Measurements from ENCODE around the gene DOCK3.

DNA sequence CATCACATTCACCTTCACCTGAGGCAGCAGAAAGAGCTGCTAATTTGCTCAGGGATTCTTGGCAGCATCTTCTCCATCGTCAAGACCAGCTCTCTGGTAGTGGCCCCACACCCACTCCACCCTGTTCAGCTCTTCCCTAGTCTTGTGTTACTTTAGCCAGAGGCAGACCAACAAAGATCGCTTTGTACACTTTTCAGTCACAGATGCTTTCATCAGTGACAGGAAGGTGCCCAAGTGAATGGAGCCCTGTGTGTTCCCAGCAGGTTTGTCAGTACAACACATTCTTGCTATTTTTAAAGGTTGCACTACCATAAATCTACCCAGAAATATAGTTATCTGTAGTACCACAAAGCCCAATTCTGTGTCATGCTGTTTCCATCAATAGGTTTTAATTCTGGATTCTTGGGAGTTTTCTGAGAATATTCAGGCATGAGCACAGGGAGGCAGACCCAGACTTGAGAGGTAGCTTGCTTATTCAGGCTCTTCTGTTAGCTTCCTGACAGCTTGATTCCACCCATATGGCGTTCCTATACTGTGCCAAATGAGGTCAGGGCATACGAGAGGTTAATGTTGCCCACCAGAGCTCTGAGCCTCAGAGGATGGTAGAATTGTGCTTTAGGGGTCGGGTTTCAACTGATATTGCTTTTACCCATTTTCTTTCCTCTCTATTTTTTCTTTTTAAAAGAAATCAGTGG is 600.5 kb downstream of the DOCK3 start:
- TF ChIP-seq, protein P1, sequence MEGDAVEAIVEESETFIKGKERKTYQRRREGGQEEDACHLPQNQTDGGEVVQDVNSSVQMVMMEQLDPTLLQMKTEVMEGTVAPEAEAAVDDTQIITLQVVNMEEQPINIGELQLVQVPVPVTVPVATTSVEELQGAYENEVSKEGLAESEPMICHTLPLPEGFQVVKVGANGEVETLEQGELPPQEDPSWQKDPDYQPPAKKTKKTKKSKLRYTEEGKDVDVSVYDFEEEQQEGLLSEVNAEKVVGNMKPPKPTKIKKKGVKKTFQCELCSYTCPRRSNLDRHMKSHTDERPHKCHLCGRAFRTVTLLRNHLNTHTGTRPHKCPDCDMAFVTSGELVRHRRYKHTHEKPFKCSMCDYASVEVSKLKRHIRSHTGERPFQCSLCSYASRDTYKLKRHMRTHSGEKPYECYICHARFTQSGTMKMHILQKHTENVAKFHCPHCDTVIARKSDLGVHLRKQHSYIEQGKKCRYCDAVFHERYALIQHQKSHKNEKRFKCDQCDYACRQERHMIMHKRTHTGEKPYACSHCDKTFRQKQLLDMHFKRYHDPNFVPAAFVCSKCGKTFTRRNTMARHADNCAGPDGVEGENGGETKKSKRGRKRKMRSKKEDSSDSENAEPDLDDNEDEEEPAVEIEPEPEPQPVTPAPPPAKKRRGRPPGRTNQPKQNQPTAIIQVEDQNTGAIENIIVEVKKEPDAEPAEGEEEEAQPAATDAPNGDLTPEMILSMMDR (IDR thresholded peaks at IDR 0.05) = no peak
- no peak for TF ChIP-seq POLR2AphosphoS5 (IDR thresholded peaks at IDR 0.05)
- TF ChIP-seq POLR2A (IDR thresholded peaks at IDR 0.05) = no peak
